Kidney (tissue), 14 donors: ENCODE data around the gene RAD51B. TPM values are rescaled to one million over a fixed set of nuclear protein-coding genes. Genes with fewer than 3 reads are reported as not detected.

Experiments used
- DNase-seq, 5 donors: peaks; one replicate each; pipeline ENCODE4 v3.0.0-alpha.2; 2013 to 2020
- FAIRE-seq: peaks from 2 replicates; lab custom pipeline; 2012; peaks lifted over from hg19 to GRCh38; lab: Jason Lieb, UNC
- H3K27ac ChIP-seq, 2 donors: one replicate each; pipeline ENCODE4 v1.7.0; 2013; ENCODE audit warnings: low read depth in 2 of 2, low read length in 2 of 2, inconsistent platforms in 1 of 2
- H3K27me3 ChIP-seq: one replicate; pipeline ENCODE4 v1.7.1; 2013; ENCODE audit warnings: low read length, inconsistent platforms; ENCODE audit not compliant: control insufficient read depth, insufficient read depth
- H3K36me3 ChIP-seq, 3 donors: one replicate each; pipeline versions ENCODE4 v1.7.0 to v1.7.1; 2013; ENCODE audit warnings: low read length in 3 of 3, control low read depth in 1 of 3, inconsistent platforms in 1 of 3; ENCODE audit not compliant: insufficient read depth in 3 of 3, control insufficient read depth in 2 of 3
- H3K4me1 ChIP-seq, 3 donors: one replicate each; pipeline versions ENCODE4 v1.7.0 to v1.7.1; 2013; ENCODE audit warnings: low read length in 3 of 3, inconsistent platforms in 1 of 3, low read depth in 1 of 3; ENCODE audit not compliant: control insufficient read depth in 2 of 3, insufficient read depth in 2 of 3
- H3K4me3 ChIP-seq, 3 donors: one replicate each; pipeline versions ENCODE4 v1.7.0 to v1.8.1; 2013; ENCODE audit warnings: low read length in 3 of 3, control low read depth in 1 of 3, inconsistent platforms in 1 of 3
- H3K9ac ChIP-seq, 3 donors: one replicate each; pipeline versions ENCODE4 v1.7.0 to v1.7.1; 2013; ENCODE audit warnings: low read length in 3 of 3, control low read depth in 1 of 3, inconsistent platforms in 1 of 3
- H3K9me3 ChIP-seq, 3 donors: one replicate each; pipeline versions ENCODE4 v1.7.0 to v1.7.1; 2013; ENCODE audit warnings: low read length in 3 of 3, control low read depth in 1 of 3, inconsistent platforms in 1 of 3; ENCODE audit not compliant: control insufficient read depth in 2 of 3, insufficient read depth in 1 of 3
- intact Hi-C: fragments of 100-400 bp; cut with DNase I; formaldehyde crosslinking; loops from one replicate; pipeline ENCODE4 v1.11.1; 2022
- polyA plus RNA-seq: library from polyadenylated mRNA; stranded (reverse); fragments of 350-450 nt; fragmentation: Illumina TruSeq; extraction: RNeasy Lipid Tissue Mini Kit (QIAGEN cat#74804); gene quantifications from one replicate; pipeline ENCODE4 v1.2.3, GENCODE V29; 2014; ENCODE audit warnings: low read depth, low replicate concordance; ENCODE audit not compliant: insufficient read depth
- total RNA-seq: library from RNA; stranded (reverse); fragmentation: NEBNext Ultra II Directional; extraction: Animal tissue kit (Norgen Biotek cat#: 25700); gene quantifications from one replicate; pipeline ENCODE4 v1.2.1, GENCODE V29; 2021
- TF ChIP-seq, protein P1 (sequence below): IDR thresholded peaks from 3 replicates; pipeline ENCODE4 v1.5.1; 2012; ENCODE audit warnings: mild to moderate bottlenecking, moderate library complexity, borderline replicate concordance; ENCODE audit not compliant: insufficient read depth; ENCODE audit errors: extremely low read depth
- donor health status: control.
- donor health status: control.
- donor health status: control.
- donor health status: control.
- donor health status: control.
- donor health status: DM: yes; HTN: yes; CAD: no.
- donor health status: Normal renal cell carcinoma (clear cell type).

RAD51B gene
- total and polyA plus RNA-seq, 2 donors from 2014 or later = 6.9 to 18.0 TPM

DNA sequence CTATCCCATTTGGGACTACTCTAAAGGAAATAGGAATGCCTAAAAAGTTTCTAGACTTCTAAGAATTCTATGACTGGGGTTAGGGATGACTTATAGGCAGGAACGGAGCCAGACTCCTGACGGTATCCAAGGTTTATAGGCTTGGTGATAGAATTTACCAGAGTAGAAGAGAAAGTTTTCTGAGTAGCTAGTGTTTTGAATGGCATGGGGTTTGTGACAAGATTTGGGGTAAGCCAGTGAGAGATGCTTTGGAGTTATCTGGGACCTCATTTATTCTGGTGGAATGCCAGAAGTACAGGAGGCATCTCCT, 444.6 kb downstream of the RAD51B start:
- H3K27ac ChIP-seq = no peak overlapping the region
- TF ChIP-seq, protein P1, sequence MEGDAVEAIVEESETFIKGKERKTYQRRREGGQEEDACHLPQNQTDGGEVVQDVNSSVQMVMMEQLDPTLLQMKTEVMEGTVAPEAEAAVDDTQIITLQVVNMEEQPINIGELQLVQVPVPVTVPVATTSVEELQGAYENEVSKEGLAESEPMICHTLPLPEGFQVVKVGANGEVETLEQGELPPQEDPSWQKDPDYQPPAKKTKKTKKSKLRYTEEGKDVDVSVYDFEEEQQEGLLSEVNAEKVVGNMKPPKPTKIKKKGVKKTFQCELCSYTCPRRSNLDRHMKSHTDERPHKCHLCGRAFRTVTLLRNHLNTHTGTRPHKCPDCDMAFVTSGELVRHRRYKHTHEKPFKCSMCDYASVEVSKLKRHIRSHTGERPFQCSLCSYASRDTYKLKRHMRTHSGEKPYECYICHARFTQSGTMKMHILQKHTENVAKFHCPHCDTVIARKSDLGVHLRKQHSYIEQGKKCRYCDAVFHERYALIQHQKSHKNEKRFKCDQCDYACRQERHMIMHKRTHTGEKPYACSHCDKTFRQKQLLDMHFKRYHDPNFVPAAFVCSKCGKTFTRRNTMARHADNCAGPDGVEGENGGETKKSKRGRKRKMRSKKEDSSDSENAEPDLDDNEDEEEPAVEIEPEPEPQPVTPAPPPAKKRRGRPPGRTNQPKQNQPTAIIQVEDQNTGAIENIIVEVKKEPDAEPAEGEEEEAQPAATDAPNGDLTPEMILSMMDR = no peak
- no peak overlapping the region for H3K9ac ChIP-seq
- DNase-seq (no peak), FAIRE-seq (no peak)
- H3K36me3 ChIP-seq = no peaks in the 10 kb centered on the region
- no peaks in the 10 kb centered on the region for H3K27me3 ChIP-seq
- no peak overlapping the region for H3K4me3 ChIP-seq
- no peaks in the 10 kb centered on the region for H3K9me3 ChIP-seq
- intact Hi-C loops = no loop called here
- H3K4me1 ChIP-seq = peaks cover 3 to 5% (median 4%) of the 10 kb centered on the region in 3 donors

DNA sequence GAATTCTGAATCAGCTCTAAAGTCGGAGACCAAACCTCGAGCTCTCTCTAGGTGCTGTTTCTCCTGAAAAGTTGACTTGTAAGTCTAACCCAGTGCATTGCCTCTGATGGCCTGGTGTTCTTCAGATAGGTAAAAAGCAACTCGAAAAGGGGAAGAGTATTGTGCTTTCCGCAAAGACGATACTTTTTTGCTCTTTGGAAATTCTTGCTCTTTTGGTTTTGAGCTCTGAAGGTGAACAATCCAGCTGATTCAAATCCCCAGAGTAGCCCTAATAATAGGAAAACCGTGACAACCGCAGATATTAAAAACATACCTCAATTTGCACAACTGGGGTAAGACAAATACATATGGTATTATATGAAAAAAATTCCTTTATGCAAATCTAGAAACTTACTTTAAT, 447.4 kb downstream of the RAD51B start:
- TF ChIP-seq, protein P1 = no peak
- no peak overlapping the region for H3K27ac ChIP-seq
- H3K9me3 ChIP-seq = no peaks in the 10 kb centered on the region
- DNase-seq = no peak
- H3K36me3 ChIP-seq = no peaks in the 10 kb centered on the region
- H3K9ac ChIP-seq = no peak overlapping the region
- no peaks in the 10 kb centered on the region for H3K27me3 ChIP-seq
- intact Hi-C loops = no loop called here
- H3K4me3 ChIP-seq = no peak overlapping the region
- no peak for FAIRE-seq
- peaks cover 3 to 5% (median 4%) of the 10 kb centered on the region in 3 donors for H3K4me1 ChIP-seq

DNA sequence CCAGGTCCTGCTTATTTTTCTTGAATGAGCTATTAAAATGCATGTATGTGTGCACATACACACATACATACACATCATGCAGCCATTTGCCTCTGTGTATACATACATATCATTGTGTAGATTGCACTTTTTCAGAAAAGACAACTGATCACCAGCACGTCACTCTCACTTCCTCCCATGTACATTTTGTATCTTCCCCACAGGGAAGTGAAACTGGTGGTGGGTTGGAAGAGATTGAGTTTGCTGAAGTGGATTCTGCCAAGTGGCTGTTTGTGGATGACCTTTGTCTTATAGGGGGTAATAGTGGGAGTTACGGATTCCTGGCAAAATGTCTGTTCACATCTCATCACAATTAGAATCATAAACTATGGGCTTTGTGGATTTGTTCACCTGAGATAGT, 448.6 kb downstream of the RAD51B start:
- no peaks in the 10 kb centered on the region for H3K9me3 ChIP-seq
- H3K9ac ChIP-seq = no peak overlapping the region
- peaks cover 3 to 5% (median 4%) of the 10 kb centered on the region in 3 donors for H3K4me1 ChIP-seq
- TF ChIP-seq, protein P1 = no peak
- H3K27ac ChIP-seq = no peak overlapping the region
- DNase-seq (no peak), FAIRE-seq (no peak)
- intact Hi-C loops = no loop called here
- no peaks in the 10 kb centered on the region for H3K27me3 ChIP-seq
- H3K36me3 ChIP-seq = no peaks in the 10 kb centered on the region
- H3K4me3 ChIP-seq = no peak overlapping the region

DNA sequence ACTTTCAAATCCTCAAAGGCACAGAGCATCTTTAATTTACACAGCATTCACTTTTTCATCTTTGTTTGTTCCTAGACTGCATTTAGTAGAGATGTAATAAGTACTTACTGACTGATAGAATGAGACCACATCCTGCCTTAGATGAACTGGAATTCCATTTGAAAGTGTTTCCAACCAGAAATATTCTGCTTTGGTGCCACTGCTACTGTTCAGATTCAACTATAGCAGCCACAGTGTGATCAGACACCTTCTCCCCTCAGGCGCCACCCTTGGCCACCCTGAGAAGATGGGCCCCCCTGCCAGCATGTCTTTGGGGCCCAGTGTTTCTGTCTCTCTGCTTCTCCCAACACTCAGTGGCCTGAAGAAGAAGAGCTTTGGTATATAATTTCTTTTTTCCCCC, 449.1 kb downstream of the RAD51B start:
- FAIRE-seq = no peak
- Histone ChIP-seq H3K27ac (no peak overlapping the region), H3K9me3 (no peaks in the 10 kb centered on the region), H3K9ac (no peak overlapping the region), H3K4me3 (no peak overlapping the region), H3K36me3 (no peaks in the 10 kb centered on the region), H3K27me3 (no peaks in the 10 kb centered on the region), H3K4me1 (peaks cover 3 to 5% (median 4%) of the 10 kb centered on the region in 3 donors)
- DNase-seq = no peak
- TF ChIP-seq, protein P1 = no peak
- intact Hi-C loops = no loop called here
